ENCODE results near the gene ZNRF1.

Gene ZNRF1

DNA sequence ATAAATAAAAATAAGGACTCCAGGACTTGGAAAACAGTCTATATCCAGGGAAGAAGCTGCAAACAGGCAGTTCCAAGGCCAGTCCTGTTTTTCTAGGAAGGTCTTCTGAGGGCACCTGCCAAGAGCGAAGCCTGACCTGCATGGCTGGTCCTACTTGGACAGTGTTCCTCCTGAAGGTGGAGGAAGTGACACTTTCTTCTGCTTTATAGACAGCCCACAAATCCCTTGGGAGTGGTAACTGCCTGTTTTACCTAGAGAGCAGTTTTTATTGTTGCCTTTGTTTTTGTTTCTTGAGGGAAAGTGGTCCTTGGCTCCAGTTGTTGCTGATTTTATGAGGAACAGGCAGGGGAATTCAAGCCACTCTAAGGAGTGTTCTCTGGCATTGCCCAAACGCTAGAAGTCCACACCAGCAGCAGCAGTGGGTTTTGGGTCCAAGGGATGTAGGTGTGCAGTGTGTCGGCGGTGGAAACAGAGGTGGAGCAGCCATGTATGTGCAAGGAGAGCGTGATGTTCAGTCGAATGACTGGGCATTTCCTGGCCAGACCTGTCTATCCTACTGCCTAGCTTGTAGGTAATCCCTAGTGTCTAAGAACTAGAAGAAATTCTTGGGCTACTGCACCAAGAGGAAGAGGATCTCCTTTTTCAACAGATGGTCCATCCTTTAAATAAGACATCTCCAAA lies 82.5 kb downstream of the ZNRF1 start:
- no peak for DNase-seq (ENCODE audit: low spot score)
- TF ChIP-seq, protein P1, sequence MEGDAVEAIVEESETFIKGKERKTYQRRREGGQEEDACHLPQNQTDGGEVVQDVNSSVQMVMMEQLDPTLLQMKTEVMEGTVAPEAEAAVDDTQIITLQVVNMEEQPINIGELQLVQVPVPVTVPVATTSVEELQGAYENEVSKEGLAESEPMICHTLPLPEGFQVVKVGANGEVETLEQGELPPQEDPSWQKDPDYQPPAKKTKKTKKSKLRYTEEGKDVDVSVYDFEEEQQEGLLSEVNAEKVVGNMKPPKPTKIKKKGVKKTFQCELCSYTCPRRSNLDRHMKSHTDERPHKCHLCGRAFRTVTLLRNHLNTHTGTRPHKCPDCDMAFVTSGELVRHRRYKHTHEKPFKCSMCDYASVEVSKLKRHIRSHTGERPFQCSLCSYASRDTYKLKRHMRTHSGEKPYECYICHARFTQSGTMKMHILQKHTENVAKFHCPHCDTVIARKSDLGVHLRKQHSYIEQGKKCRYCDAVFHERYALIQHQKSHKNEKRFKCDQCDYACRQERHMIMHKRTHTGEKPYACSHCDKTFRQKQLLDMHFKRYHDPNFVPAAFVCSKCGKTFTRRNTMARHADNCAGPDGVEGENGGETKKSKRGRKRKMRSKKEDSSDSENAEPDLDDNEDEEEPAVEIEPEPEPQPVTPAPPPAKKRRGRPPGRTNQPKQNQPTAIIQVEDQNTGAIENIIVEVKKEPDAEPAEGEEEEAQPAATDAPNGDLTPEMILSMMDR (IDR thresholded peaks at IDR 0.05; ENCODE audit: extremely low read depth, missing control alignments) = no peak

DNA sequence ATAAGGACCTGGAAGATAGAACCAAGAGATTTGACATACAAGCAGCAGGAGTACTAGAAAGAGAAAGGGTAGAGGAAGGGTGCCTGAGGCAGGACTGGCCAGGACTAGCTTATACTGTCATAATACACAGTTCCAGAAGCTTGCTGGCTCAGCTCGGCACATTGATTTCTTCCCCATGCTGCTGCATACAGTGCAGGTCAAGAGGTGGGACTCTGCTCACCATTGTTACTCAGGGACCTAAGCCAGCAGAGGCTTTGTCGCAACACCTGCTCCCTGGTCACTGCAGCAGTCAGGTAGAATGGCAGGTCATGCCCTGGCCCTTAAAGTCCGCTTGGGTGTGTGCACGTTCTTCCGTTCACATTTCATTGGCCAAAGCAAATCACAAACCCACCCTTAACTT lies 85.0 kb downstream of the ZNRF1 start:
- DNase-seq (ENCODE audit: low spot score) = no peak
- TF ChIP-seq, protein P1 (IDR thresholded peaks at IDR 0.05; ENCODE audit: extremely low read depth, missing control alignments) = no peak

DNA sequence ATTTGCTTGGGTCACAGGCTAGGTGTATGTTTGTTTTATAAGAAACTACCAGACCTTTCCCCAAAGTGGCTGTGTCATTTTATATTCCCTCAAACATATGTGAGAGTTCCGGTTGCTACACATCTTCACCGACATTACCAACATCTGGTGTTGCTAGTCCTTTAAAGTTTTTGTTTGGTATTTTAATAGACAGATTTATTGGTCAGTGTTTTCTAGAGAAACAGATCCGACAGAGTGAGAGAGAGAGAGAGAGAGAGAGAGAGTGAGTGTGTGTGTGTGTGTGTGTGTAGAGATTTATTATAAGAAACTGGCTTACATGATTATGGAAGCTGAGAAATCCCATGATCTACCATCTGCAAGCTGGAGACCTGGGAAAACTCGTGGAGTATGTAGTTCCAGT lies 86.7 kb downstream of the ZNRF1 start:
- no peak for DNase-seq (ENCODE audit: low spot score)
- TF ChIP-seq, protein P1 (IDR thresholded peaks at IDR 0.05; ENCODE audit: extremely low read depth, missing control alignments) = no peak

DNA sequence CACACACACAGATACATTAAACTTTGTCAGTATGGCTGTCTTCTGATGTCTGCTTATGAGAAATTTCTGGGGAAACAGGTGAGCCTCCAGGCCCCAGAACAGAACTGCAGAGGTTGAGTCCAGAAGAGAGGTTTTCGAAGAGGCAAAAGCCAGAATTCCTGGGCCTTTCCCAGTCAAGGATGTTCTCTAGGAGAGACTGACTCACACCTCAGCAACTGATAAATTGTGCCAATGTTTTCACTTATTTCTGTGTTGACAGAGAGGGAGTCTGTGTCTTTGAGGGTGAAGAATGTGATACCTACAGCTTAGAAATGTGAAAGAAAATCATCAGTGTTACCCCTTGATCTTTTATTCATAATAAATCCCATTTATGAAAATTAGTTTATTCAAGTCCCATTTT lies 87.5 kb downstream of the ZNRF1 start:
- TF ChIP-seq, protein P1 (IDR thresholded peaks at IDR 0.05; ENCODE audit: extremely low read depth, missing control alignments) = no peak
- no peak for DNase-seq (ENCODE audit: low spot score)

DNA sequence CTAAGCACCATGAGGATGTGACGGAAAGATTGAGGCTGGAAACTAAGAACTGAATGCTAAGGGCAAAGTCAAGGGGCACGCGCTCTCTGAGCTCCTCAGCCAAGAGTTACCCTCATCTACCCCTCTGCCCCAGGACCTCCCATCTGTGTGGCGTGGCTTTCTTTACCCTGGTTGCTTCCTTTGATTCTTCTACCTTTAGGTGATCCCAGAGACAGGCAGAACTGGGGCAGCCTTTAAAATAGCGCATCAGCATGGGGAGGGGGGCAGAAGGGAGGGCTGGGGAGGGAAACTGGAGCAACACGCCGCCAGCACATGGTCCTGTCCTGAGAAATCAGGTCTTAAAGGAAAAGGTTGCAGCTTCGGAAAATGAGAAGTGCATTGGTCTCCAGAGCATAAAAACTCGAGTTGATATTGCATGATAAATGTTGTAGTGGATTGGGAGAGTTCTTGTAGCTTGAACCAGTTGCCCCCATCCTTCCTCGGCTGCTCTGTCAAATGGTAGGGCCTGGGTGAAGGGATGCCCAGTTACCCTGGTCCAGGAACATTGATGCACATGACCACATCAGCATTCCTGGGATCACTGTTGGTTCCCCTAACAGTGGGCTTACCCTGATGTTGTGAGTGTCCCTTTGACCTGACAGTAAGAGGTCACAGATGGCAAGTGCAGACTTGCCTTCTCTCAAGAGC lies 88.0 kb downstream of the ZNRF1 start:
- no peak for DNase-seq (ENCODE audit: low spot score)
- TF ChIP-seq, protein P1 (IDR thresholded peaks at IDR 0.05; ENCODE audit: extremely low read depth, missing control alignments) = no peak

- TF ChIP-seq, protein P1 (IDR thresholded peaks at IDR 0.05; ENCODE audit: extremely low read depth, missing control alignments) = no peak
- DNase-seq (ENCODE audit: low spot score) = no peak
Observed at GRCh38 chr16:75087375-75087979, 88.7 kb downstream of the ZNRF1 start.

DNA sequence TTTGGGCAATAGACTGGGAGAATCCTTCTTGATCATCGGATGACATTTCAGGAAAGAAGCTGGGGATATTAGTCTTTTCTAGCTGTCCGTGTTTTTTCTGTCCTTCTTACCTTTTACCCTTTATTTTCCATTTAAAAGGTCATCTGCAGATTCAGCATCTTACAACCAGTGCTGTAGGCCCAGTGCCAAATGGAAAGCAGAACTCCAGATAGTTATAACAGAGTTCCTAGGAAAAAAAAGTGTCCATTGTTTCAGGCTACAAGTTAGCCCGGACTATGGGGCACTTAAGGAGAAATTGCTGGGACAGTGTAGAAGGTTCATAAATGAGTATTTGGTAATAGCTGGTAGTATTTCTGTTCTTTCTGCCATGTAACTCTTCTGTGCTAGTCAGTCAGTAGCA lies 89.4 kb downstream of the ZNRF1 start:
- TF ChIP-seq, protein P1 (IDR thresholded peaks at IDR 0.05; ENCODE audit: extremely low read depth, missing control alignments) = no peak
- DNase-seq (ENCODE audit: low spot score) = no peak

Measured in GM20000 (cell line).